K562 (cell line): Measurements from ENCODE around the gene LITAF.

Source experiments
- ATF1 ChIP-seq, 2 experiments: fragments of 450-650 bp in 1 of 2; IDR thresholded peaks; 2 replicates each; pipeline ENCODE4 v1.6.1; 2016; ENCODE audit warnings: missing compliant biosample characterization in 1 of 2, missing genetic modification characterization in 1 of 2
- HDAC1 ChIP-seq, 2 experiments: fragments of 450-650 bp; IDR thresholded peaks; 2 replicates each; pipeline ENCODE4 v1.6.1; 2016 to 2017; ENCODE audit warnings: inconsistent platforms in 1 of 2, mild to moderate bottlenecking in 1 of 2, moderate library complexity in 1 of 2
- JUN ChIP-seq, 2 experiments: sonication (generic) in 1 of 2; formaldehyde crosslinking in 1 of 2; IDR thresholded peaks; 2 replicates each; pipeline versions ENCODE4 v1.6.1 to v1.8.0; 2012 to 2022; ENCODE audit warnings: borderline replicate concordance in 2 of 2, mild to moderate bottlenecking in 2 of 2, improper control_type of control experiment in 1 of 2, low read depth in 1 of 2, low read length in 1 of 2, missing genetic modification reagents in 1 of 2
- MYC ChIP-seq, 2 experiments: fragments of 250-450 bp in 1 of 2; sonication (Bioruptor Pico) in 1 of 2; IDR thresholded peaks; 2 replicates each; pipeline versions ENCODE4 v1.5.1 to v1.6.1; 2012 to 2021; ENCODE audit warnings: low read depth in 2 of 2, borderline replicate concordance in 1 of 2, improper control_type of control experiment in 1 of 2, low read length in 1 of 2, mild to moderate bottlenecking in 1 of 2, moderate library complexity in 1 of 2
- NFIX ChIP-seq: fragments of 250-450 bp; sonication (Bioruptor Pico); IDR thresholded peaks from 2 replicates; pipeline ENCODE4 v1.4.0; 2020; ENCODE audit warnings: low read depth, mild to moderate bottlenecking, moderate library complexity
- PHF8 ChIP-seq: fragments of 200-600 bp; sonication (generic); IDR thresholded peaks from 2 replicates; pipeline ENCODE4 v1.6.1; 2012; ENCODE audit warnings: mixed run types, mild to moderate bottlenecking, inconsistent platforms, low read length, moderate library complexity, borderline replicate concordance
- POLR2AphosphoS5 ChIP-seq: IDR thresholded peaks from 2 replicates; pipeline ENCODE4 v1.6.1; 2011; ENCODE audit warnings: mild to moderate bottlenecking, low read depth, low read length, moderate library complexity; ENCODE audit not compliant: control insufficient read depth, insufficient read depth
- TCF7L2 ChIP-seq: fragments of 150-350 bp; IDR thresholded peaks from 2 replicates; pipeline ENCODE4 v1.6.1; 2016; ENCODE audit warnings: low read depth, mild to moderate bottlenecking, low read length, moderate library complexity
- YY1 ChIP-seq, 3 experiments: IDR thresholded peaks; 2 replicates each; pipeline ENCODE4 v1.6.1; 2011; ENCODE audit warnings: low read length in 2 of 3, mild to moderate bottlenecking in 2 of 3, moderate library complexity in 2 of 3, borderline replicate concordance in 1 of 3, control low read depth in 1 of 3, low read depth in 1 of 3; ENCODE audit not compliant: insufficient read depth in 3 of 3, insufficient replicate concordance in 2 of 3, control insufficient read depth in 1 of 3, insufficient read length in 1 of 3; ENCODE audit errors: extremely low read depth in 1 of 3
- ZNF668 ChIP-seq: fragments of 250-450 bp; sonication (Bioruptor Pico); IDR thresholded peaks from 2 replicates; pipeline ENCODE4 v1.8.0; 2022; ENCODE audit warnings: mild to moderate bottlenecking, inconsistent platforms
- ZNF766 ChIP-seq: fragments of 200-800 bp; sonication (Bioruptor generic); conservative IDR thresholded peaks from 2 replicates; pipeline ENCODE4 v1.6.1; 2016; ENCODE audit warnings: missing genetic modification characterization, missing compliant biosample characterization
- TF ChIP-seq, protein P1 (sequence below): sonication (generic); formaldehyde crosslinking; IDR thresholded peaks from 2 replicates; pipeline ENCODE4 v1.8.0; 2022; ENCODE audit warnings: mild to moderate bottlenecking, missing genetic modification reagents

DNA sequence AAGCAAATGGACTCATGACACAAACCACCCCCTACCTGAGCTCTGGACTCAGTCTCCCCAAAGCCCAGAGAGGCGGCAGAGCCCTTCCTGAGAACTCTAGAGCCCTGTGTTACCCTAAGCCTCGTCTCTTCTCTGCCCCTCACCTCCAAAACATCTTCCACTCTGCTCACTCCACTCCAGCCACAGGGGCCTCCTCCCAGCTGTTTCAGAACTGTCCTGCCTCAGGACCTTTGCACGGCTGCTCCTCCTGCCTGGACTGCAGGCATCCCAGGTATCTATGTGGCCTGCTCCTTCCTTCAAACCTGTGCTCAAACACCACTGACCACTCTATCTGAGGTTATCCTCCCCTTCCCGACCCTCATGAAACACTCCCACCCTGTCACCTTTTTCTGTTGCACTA, 12.9 kb upstream of the LITAF start:
- TF ChIP-seq, protein P1, sequence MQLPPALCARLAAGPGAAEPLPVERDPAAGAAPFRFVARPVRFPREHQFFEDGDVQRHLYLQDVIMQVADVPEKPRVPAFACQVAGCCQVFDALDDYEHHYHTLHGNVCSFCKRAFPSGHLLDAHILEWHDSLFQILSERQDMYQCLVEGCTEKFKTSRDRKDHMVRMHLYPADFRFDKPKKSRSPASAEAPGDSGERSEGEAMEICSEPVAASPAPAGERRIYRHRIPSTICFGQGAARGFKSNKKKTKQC (CRISPR knock-in tag), result no peak
- TF ChIP-seq PHF8 (no peak), MYC (IDR thresholded peaks at IDR 0.05; ENCODE audit: low read depth, low read length) (no peak), MYC (CRISPR knock-in tag; IDR thresholded peaks at IDR 0.05; ENCODE audit: borderline replicate concordance, low read depth) (no peak), ZNF766 (CRISPR knock-in tag) (no peak), TCF7L2 (no peak), POLR2AphosphoS5 (no peak), JUN (IDR thresholded peaks at IDR 0.05; ENCODE audit: borderline replicate concordance, low read depth, low read length) (no peak), JUN (CRISPR knock-in tag; IDR thresholded peaks at IDR 0.05; ENCODE audit: borderline replicate concordance) (no peak), NFIX (CRISPR knock-in tag) (no peak), YY1 (IDR thresholded peaks at IDR 0.05; ENCODE audit: borderline replicate concordance in 1 of 3, control insufficient read depth in 1 of 3, extremely low read depth in 1 of 3, insufficient read depth in 3 of 3, insufficient read length in 1 of 3, insufficient replicate concordance in 2 of 3, low read depth in 1 of 3, low read length in 2 of 3) (no peak), ZNF668 (CRISPR knock-in tag) (no peak), HDAC1 (IDR thresholded peaks at IDR 0.05) (no peak), ATF1 (CRISPR knock-in tag; IDR thresholded peaks at IDR 0.05) (no peak), ATF1 (tag; IDR thresholded peaks at IDR 0.05) (no peak)
